GM23248 (cell line): ENCODE data around the gene SLC2A6.

ENCODE experiments used
- EZH2 ChIP-seq: fragments of 200-600 bp; sonication (generic); IDR thresholded peaks from 2 replicates; pipeline ENCODE4 v1.6.1; 2018; ENCODE audit warnings: antibody characterized with exemption, mild to moderate bottlenecking; ENCODE audit not compliant: insufficient read depth, poor library complexity, severe bottlenecking
- EZH2phosphoT487 ChIP-seq: fragments of 200-600 bp; sonication (generic); IDR thresholded peaks from 2 replicates; pipeline ENCODE4 v1.6.1; 2018; ENCODE audit warnings: antibody characterized with exemption, moderate library complexity, mild to moderate bottlenecking, low read depth; ENCODE audit not compliant: insufficient read depth

DNA sequence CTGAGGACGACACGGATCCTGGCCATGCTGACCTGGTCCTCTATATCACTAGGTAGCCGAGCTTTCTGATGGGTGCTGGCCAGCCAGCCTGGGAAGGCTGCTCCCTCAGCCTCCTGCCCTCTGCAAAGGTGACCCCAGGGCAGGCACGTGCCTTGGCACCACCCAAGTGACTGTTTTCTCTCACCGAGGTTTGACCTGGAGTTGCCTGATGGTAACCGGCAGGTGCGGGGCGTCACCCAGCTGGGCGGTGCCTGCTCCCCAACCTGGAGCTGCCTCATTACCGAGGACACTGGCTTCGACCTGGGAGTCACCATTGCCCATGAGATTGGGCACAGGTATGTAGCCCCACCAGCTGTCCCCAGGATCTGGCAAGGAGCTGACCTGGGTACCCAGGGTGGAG, 52.9 kb downstream of the SLC2A6 start:
- TF ChIP-seq EZH2phosphoT487: no peak
- TF ChIP-seq EZH2: no peak
